HepG2 (cell line): ENCODE results near the gene PRM2. TPM values are rescaled to one million over a fixed set of nuclear protein-coding genes. Genes with fewer than 3 reads are reported as not detected.

Experiments used
- ARNT2 ChIP-seq: sonication (generic); formaldehyde crosslinking; IDR thresholded peaks from 2 replicates; pipeline ENCODE4 v1.8.0; 2022; ENCODE audit warnings: mild to moderate bottlenecking, low read depth, missing genetic modification reagents, moderate library complexity
- DPF2 ChIP-seq: sonication (generic); formaldehyde crosslinking; IDR thresholded peaks from 2 replicates; pipeline ENCODE4 v1.4.0; 2020; ENCODE audit warnings: mild to moderate bottlenecking, low read depth, missing genetic modification reagents, borderline replicate concordance
- DR1 ChIP-seq: sonication (generic); formaldehyde crosslinking; IDR thresholded peaks from 2 replicates; pipeline ENCODE4 v1.8.0; 2021; ENCODE audit warnings: mild to moderate bottlenecking, missing genetic modification reagents, inconsistent platforms
- ERF ChIP-seq: IDR thresholded peaks from 2 replicates; pipeline ENCODE4 v1.6.1; 2018; ENCODE audit warnings: missing biosample characterization, missing genetic modification reagents
- MTA3 ChIP-seq: sonication (generic); formaldehyde crosslinking; IDR thresholded peaks from 2 replicates; pipeline ENCODE4 v1.4.0; 2020; ENCODE audit warnings: missing genetic modification reagents
- MYNN ChIP-seq: sonication (generic); formaldehyde crosslinking; IDR thresholded peaks from 2 replicates; pipeline ENCODE4 v1.4.0; 2020; ENCODE audit warnings: mild to moderate bottlenecking, low read depth, missing genetic modification reagents
- PCBP1 ChIP-seq: fragments of 200-400 bp; formaldehyde crosslinking; IDR thresholded peaks from 2 replicates; pipeline ENCODE4 v1.6.1; 2017; ENCODE audit warnings: mild to moderate bottlenecking, low read depth, low read length, borderline replicate concordance
- POGZ ChIP-seq: sonication (generic); formaldehyde crosslinking; IDR thresholded peaks from 2 replicates; pipeline ENCODE4 v1.4.0; 2020; ENCODE audit warnings: mild to moderate bottlenecking, missing genetic modification reagents
- RAD21 ChIP-seq: fragments of 450-650 bp; formaldehyde crosslinking; IDR thresholded peaks from 2 replicates; pipeline ENCODE4 v1.5.0; 2020; ENCODE audit warnings: mild to moderate bottlenecking
- SAFB2 ChIP-seq: sonication (generic); formaldehyde crosslinking; IDR thresholded peaks from 2 replicates; pipeline ENCODE4 v1.5.1; 2020; ENCODE audit warnings: missing genetic modification reagents, low read depth, mild to moderate bottlenecking, borderline replicate concordance
- SPEN ChIP-seq: sonication (generic); formaldehyde crosslinking; IDR thresholded peaks from 2 replicates; pipeline ENCODE4 v1.5.1; 2020; ENCODE audit warnings: low read depth, mild to moderate bottlenecking, missing genetic modification reagents
- ZFP36L1 ChIP-seq: sonication (generic); formaldehyde crosslinking; IDR thresholded peaks from 2 replicates; pipeline ENCODE4 v1.8.0; 2022; ENCODE audit warnings: mild to moderate bottlenecking, missing genetic modification reagents, moderate library complexity
- ZNF34 ChIP-seq: sonication (generic); formaldehyde crosslinking; IDR thresholded peaks from 2 replicates; pipeline ENCODE4 v1.4.0; 2020; ENCODE audit warnings: mild to moderate bottlenecking, missing genetic modification reagents, borderline replicate concordance
- ZNF382 ChIP-seq: sonication (generic); formaldehyde crosslinking; IDR thresholded peaks from 2 replicates; pipeline ENCODE4 v1.5.0; 2020; ENCODE audit warnings: missing genetic modification reagents, mild to moderate bottlenecking, borderline replicate concordance
- ZNF451 ChIP-seq: sonication (generic); formaldehyde crosslinking; IDR thresholded peaks from 2 replicates; pipeline ENCODE4 v1.5.0; 2020; ENCODE audit warnings: mild to moderate bottlenecking, missing genetic modification reagents
- ZNF577 ChIP-seq: sonication (generic); formaldehyde crosslinking; IDR thresholded peaks from 2 replicates; pipeline ENCODE4 v1.4.0; 2020; ENCODE audit warnings: mild to moderate bottlenecking, low read depth, missing genetic modification reagents, borderline replicate concordance
- ZNF619 ChIP-seq: sonication (generic); formaldehyde crosslinking; IDR thresholded peaks from 2 replicates; pipeline ENCODE4 v1.4.0; 2020; ENCODE audit warnings: mild to moderate bottlenecking, missing genetic modification reagents
- ZNF652 ChIP-seq: IDR thresholded peaks from 2 replicates; pipeline ENCODE4 v1.6.1; 2016; ENCODE audit warnings: low read depth, borderline replicate concordance
- ZNF670 ChIP-seq: sonication (generic); formaldehyde crosslinking; IDR thresholded peaks from 2 replicates; pipeline ENCODE4 v1.8.0; 2022; ENCODE audit warnings: mild to moderate bottlenecking, missing genetic modification reagents, borderline replicate concordance
- ZNF746 ChIP-seq: sonication (generic); formaldehyde crosslinking; IDR thresholded peaks from 2 replicates; pipeline ENCODE4 v1.8.0; 2022; ENCODE audit warnings: mild to moderate bottlenecking, missing genetic modification reagents
- ZNF776 ChIP-seq: sonication (generic); formaldehyde crosslinking; IDR thresholded peaks from 2 replicates; pipeline ENCODE4 v1.4.0; 2020; ENCODE audit warnings: mild to moderate bottlenecking, missing genetic modification reagents
- ZNF777 ChIP-seq: sonication (generic); formaldehyde crosslinking; IDR thresholded peaks from 2 replicates; pipeline ENCODE4 v1.4.0; 2020; ENCODE audit warnings: missing genetic modification reagents
- ZNF792 ChIP-seq: IDR thresholded peaks from 2 replicates; pipeline ENCODE4 v1.6.1; 2016
- ZNF883 ChIP-seq: sonication (generic); formaldehyde crosslinking; IDR thresholded peaks from 2 replicates; pipeline ENCODE4 v1.5.1; 2020; ENCODE audit warnings: mild to moderate bottlenecking, missing genetic modification reagents; ENCODE audit errors: not compliant biosample characterization
- ZSCAN20 ChIP-seq: sonication (generic); formaldehyde crosslinking; IDR thresholded peaks from 2 replicates; pipeline ENCODE4 v1.4.0; 2020; ENCODE audit warnings: missing genetic modification reagents, mild to moderate bottlenecking, borderline replicate concordance
- ZSCAN29 ChIP-seq: sonication (generic); formaldehyde crosslinking; conservative IDR thresholded peaks from 2 replicates; pipeline ENCODE4 v1.4.0; 2020; ENCODE audit warnings: mild to moderate bottlenecking, missing genetic modification reagents
- polyA plus RNA-seq, 8 experiments: library from polyadenylated mRNA; depleted of rRNA in 3 of 8; stranded (reverse) in 7 of 8; unstranded in 1 of 8; fragments of >200 nt; fragmentation: Illumina TruSeq in 4 of 8; extraction: Trizol in 4 of 8; gene quantifications; 2 replicates each; pipeline versions ENCODE4 v1.2.1 to v1.2.3, GENCODE V29; 2011 to 2016; ENCODE audit warnings: low read depth in 4 of 8, missing spikeins in 1 of 8, mixed read lengths in 1 of 8; ENCODE audit not compliant: insufficient read depth in 1 of 8
- total RNA-seq, 5 experiments: library from RNA; depleted of rRNA; stranded (reverse); fragments of >200 nt; fragmentation: Illumina TruSeq; extraction: Trizol; gene quantifications; 2 replicates each; pipeline ENCODE4 v1.2.3, GENCODE V29; 2016; ENCODE audit warnings: low read depth in 1 of 5
- TF ChIP-seq, protein P1 (sequence below): sonication (generic); formaldehyde crosslinking; IDR thresholded peaks from 2 replicates; pipeline ENCODE4 v1.4.0; 2020; ENCODE audit warnings: mild to moderate bottlenecking, missing genetic modification reagents
- TF ChIP-seq, protein P2 (sequence below): sonication (generic); formaldehyde crosslinking; IDR thresholded peaks from 2 replicates; pipeline ENCODE4 v1.4.0; 2020; ENCODE audit warnings: missing genetic modification reagents, mild to moderate bottlenecking, borderline replicate concordance

PRM2 gene
- total and polyA plus RNA-seq, 2 of the 13 experiments (the other 11 are each of a cell fraction or from before 2014, with no cell fraction given): 0.54 TPM; not detected in 1

DNA sequence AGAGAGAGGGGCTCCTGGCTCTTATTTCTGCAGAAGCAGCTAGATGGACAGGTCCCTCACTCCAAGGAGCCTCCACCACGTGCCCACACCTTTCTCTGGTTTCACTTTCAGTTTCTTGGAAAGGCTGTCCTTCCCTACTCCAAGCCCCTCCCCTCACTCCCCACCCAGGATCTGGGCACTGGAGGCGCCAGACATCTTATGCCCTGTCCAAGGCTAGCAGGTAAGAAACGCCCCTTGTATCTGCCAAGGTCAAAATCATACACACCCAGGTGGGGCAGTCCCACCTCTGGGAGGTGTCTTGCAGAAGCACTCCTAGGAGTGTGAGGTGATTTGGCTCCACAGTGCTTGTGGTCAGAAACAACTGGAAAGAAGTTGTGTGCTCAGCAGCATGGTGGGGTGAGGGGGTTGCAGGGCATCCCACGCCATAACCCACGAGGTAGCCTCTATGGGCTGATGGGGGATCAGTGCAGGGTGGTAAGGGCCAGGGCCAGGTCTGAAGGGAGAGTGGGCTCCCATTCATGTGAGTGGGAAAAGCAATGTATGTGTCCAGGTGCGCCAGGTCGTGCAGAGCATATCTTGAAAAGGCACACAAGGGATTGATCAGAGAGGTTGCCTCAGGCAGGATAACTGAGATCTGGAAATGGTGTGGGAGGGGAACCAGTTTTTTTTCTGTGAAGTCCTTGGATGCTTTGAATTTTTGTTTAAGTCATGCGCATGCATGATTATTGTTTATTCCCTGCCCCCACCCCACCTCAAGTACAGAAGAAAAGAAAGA, 36.6 kb upstream of the PRM2 start (continued):
- TF ChIP-seq POGZ (CRISPR knock-in tag) (no peak), ZNF776 (CRISPR knock-in tag) (peak; percentile 27; the same call in 1 of the 2 replicates), ZNF619 (CRISPR knock-in tag) (no peak; the same call in 1 of the 2 replicates), ZSCAN29 (CRISPR knock-in tag) (peak; percentile 12; the same call in 1 of the 2 replicates), ZSCAN20 (CRISPR knock-in tag) (no peak), PCBP1 (no peak), SPEN (CRISPR knock-in tag) (0 out of 2 replicates have a peak, but pooled peaks have one; percentile 36), ZNF670 (CRISPR knock-in tag) (no peak), MYNN (peak; percentile 87), ZNF451 (CRISPR knock-in tag) (no peak), ZNF577 (CRISPR knock-in tag) (no peak), ZFP36L1 (CRISPR knock-in tag) (peak; percentile 10; the same call in 1 of the 2 replicates), DPF2 (CRISPR knock-in tag) (peak; percentile 62; the same call in 1 of the 2 replicates), ZNF883 (peak; percentile 34), ZNF652 (CRISPR knock-in tag) (no peak), ERF (CRISPR knock-in tag) (peak; percentile 63; the same call in 1 of the 2 replicates), ARNT2 (CRISPR knock-in tag) (no peak), RAD21 (CRISPR knock-in tag) (no peak), ZNF34 (CRISPR knock-in tag) (no peak), DR1 (CRISPR knock-in tag) (no peak), MTA3 (CRISPR knock-in tag) (no peak), ZNF382 (CRISPR knock-in tag) (no peak), ZNF792 (0 out of 2 replicates have a peak, but pooled peaks have one; percentile 25), ZNF746 (CRISPR knock-in tag) (0 out of 2 replicates have a peak, but pooled peaks have one; percentile 39), SAFB2 (CRISPR knock-in tag) (0 out of 2 replicates have a peak, but pooled peaks have one; percentile 52), ZNF777 (no peak)
- TF ChIP-seq, protein P1, sequence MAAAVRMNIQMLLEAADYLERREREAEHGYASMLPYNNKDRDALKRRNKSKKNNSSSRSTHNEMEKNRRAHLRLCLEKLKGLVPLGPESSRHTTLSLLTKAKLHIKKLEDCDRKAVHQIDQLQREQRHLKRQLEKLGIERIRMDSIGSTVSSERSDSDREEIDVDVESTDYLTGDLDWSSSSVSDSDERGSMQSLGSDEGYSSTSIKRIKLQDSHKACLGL: 0 out of 2 replicates have a peak, but pooled peaks have one; percentile 18
- TF ChIP-seq, protein P2, sequence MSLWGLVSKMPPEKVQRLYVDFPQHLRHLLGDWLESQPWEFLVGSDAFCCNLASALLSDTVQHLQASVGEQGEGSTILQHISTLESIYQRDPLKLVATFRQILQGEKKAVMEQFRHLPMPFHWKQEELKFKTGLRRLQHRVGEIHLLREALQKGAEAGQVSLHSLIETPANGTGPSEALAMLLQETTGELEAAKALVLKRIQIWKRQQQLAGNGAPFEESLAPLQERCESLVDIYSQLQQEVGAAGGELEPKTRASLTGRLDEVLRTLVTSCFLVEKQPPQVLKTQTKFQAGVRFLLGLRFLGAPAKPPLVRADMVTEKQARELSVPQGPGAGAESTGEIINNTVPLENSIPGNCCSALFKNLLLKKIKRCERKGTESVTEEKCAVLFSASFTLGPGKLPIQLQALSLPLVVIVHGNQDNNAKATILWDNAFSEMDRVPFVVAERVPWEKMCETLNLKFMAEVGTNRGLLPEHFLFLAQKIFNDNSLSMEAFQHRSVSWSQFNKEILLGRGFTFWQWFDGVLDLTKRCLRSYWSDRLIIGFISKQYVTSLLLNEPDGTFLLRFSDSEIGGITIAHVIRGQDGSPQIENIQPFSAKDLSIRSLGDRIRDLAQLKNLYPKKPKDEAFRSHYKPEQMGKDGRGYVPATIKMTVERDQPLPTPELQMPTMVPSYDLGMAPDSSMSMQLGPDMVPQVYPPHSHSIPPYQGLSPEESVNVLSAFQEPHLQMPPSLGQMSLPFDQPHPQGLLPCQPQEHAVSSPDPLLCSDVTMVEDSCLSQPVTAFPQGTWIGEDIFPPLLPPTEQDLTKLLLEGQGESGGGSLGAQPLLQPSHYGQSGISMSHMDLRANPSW (CRISPR knock-in tag): no peak
